HG03159 (cell line): ENCODE measurements around the gene RBP4.

Source experiments
- ATAC-seq: cut with Tn5 transposase; IDR thresholded peaks from one replicate; pipeline ENCODE4 v1.9.1; 2021; ENCODE audit warnings: mild to moderate bottlenecking, moderate library complexity; ENCODE audit not compliant: unreplicated experiment

Gene RBP4

DNA sequence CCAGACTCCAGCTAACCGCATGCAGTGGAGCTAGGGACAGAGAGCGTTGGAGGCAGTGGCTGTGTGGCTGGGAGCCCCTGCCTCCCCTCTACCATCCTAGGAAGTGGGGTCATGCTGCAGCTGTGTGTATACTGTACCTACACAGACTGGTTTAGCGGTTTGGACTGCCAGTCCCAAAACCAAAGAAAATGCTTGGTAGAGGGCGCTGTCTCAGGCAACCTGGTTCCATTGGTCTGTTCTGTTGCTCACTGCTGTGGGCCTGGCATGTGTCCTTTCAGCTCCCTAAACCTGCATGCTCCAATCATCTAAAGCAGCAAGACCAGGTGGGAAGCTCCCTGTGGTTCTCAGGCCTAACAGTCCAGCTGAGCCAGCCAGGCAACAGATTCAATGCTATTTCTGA lies 4.5 kb downstream of the RBP4 start:
- no peak for ATAC-seq

DNA sequence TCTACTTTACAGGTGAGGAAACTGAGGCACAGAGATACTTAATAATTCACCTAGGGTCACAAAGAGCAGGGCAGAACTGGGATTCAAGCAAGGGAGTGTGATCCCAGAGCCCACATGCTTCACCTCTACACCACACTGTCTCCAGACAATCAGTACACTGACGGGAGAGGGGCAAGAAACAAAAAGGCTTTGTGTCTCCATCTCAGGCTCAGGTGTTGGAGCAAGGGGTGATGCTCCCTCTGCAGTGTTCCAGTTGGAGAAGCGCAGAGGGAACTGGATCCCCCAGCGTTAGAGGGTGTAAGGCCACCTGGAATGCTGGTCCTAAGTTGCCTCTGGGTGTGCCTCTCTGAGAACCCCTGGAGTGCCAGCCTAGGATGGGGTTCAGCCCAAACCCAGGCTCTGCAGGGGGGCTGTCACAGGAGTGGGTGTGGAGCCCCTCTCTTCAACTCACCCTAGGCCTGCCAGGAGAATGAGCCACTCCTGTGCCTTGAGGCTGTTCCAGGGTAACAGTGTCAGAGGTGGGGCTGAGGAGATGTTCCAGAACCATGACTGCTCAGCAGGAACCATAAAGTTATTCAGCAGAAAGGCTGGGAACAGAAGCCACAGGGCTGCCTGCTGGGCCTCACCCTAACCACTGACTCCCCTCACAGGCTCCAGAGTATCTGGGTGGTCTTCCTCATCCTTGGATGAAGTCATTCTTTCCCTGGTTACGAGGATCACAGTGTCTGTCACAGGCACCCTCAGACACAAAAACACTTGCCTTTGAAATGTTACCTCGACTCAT lies 5.5 kb downstream of the RBP4 start:
- ATAC-seq = no peak

DNA sequence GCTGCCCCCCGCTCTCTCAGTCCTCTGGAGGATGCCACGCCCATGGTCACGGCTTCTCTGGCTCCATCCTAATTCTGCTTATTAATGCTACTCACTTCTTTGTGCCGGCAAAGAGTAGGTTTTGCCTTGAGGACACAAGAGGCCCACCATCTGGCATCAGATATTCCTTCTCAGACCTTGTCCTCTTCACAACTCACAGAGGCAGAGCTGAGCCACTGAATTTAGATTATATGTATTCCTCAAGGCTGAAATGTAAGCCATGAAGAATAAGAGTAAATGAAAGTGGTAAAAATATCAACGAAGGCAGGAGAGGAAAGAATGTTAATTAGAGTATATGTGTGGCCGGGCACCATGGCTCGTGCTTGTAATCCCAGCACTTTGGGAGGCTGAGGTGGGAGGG lies 6.5 kb downstream of the RBP4 start:
- no peak for ATAC-seq

DNA sequence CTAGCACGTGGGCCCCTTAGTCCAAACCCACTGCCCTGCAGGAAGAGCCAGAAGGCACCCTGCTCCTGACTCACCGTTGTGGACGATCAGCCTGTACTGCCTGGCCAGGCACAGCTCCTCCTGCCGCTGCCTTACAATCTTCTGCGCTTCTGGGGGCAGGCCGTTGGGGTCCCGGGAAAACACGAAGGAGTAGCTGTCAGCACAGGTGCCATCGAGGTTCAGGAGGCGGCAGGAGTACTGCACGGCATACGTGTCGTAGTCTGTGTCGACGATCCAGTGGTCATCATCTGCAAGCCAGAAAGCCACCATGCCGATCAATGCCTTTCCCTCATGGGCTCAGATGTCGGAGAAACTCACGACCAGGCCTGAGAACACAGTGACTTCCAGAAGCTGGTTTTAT lies 7.3 kb downstream of the RBP4 start:
- ATAC-seq = no peak

DNA sequence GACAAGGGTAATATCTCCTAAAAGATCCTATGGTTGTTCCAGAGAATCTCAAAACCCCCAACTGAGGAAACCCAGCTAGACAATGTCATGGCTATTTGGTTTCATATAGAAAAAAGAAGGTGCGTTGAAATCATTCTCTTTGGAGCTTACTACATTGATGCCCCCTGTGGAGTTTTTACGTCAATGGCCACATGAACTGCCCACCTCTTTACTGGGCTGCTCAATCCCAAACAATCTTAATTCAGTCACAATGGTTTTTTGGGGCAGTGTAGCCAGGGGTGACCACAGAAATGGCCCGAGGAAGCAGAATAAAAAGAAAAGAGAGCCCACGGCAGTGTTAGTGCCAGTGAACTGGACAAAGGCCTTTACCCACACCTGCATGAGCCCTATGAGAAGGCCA lies 7.8 kb downstream of the RBP4 start:
- ATAC-seq = no peak

DNA sequence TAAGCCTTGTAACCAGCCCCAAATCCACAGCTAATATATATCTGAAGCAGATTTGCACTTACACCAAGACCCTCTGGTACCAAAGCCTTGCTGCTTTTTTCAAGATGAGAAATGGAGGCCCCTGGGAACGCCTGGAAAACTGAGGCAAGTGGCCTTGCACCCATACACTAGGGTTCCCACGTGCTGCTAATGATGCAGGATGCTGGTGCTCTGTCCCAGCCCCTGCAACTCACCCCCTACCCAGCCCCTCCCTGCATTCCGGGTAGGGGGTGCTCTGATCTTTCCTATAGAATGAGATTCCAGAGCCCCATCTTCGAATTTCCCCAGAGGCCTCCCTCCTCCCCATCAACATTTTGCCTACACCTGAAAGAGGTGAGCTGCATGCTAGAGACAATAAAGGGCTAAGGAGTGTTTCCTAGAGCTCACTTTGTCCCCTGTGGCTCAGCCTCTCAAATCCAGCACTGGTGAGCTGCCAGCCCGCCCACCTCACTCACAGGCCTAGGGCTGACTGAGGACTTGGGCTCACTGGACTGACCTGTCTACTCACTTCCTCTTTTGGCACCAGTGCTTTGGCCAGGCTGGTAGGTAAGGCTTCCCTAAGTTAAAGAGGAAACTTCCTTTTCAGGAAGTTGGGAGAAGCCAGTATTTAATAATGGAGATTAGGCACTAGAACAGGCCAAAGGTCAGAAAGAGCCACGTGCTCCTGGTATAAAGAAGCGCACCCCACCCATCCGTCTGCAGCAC lies 9.8 kb downstream of the RBP4 start:
- ATAC-seq = no peak

DNA sequence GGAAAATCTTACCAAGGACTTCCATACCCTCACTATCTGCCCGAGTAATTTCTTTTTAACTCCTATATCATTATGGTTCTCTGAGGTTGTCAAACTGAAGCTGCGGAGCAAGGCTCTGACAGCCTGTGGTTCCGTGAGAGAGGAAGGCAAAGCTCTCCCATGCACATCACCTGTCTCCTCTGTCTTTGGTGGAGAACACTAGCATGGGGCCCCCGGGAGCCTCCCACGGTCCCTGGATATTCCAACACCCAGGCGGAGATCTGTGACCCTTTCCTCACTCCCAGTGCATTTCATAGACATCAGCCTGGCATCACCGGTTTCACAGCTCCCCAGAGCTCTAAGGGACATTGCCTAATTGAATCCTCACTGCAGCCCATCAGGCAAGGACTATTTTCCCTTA lies 10.4 kb downstream of the RBP4 start:
- no peak for ATAC-seq

DNA sequence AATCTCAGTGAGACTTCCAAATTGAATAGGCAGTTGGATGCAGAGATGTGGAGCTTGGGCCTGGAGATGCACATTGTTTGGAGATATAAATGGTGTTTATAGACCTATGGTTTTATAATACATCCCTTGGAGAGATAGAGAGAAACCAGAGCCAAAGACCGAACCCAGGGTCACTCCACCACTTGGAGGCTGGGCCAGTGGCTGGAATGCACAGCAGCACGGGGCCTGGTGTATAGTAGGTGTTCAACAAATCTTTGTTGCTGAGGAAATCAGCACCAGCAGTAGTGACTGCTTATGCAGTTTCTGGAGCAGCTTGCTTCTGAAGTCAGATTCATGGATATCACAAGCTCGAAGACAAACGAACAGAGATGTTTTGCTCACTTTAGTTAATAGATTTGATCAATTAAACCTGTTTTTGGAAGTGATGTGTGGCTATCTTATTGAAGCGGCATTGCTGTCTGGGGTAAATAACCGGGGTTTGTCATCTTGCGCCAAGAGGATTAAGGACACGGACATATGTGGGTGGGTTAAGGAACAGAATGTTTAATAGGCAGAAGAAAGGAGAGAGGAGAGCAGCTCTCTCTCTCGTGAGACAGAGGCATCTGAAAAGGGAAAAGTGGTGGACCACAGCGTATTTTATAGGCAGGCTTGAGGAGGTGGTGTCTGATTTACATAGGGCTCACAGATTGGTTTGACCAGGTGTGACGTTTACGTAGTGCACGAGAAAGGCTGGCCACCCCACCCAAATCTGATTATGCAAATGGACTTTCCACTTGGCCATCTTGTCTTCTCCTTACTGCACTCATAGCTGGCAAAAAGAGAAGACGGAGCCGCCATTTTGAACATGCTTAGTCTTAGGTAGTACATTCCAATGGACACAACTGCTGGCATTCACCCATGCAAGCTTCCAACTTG lies 11.1 kb downstream of the RBP4 start:
- ATAC-seq = no peak

DNA sequence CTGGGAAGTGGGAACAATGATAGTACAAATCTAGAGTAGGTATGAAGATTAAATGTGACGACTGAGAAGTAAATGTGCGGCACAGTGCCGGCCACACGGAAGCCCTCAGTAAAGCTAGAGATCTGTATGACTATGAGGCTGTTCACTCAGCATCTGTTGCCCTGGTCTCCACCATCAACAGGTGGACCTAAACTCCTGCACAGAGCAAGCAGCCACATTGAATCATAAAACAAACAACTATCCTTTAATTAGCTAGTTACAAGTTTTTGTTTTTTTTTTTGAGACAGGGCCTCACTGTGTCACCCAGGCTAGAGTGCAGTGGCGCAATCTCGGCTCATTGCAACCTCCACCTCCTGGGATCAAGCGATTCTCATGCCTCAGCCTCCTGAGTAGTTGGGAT lies 16.6 kb downstream of the RBP4 start:
- ATAC-seq = no peak

DNA sequence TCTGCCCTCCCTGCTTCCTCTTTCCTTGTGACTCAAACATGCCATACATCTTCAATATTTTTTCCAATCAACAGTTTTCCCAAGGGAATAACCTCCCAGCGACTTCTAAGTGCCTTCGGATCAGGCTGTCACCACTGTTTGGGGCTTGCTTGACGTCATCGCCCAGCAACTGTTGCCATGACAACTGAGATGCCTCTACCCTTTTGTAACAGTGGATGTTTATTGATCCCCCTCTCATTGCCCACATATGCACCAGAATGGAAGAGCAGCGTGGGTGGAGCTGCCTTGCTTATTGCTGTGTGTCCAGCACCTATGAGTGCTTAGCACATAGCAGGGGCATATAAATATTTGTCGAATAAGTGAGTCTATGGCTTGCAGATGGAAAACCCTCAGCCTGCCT lies 20.2 kb downstream of the RBP4 start:
- ATAC-seq = no peak

DNA sequence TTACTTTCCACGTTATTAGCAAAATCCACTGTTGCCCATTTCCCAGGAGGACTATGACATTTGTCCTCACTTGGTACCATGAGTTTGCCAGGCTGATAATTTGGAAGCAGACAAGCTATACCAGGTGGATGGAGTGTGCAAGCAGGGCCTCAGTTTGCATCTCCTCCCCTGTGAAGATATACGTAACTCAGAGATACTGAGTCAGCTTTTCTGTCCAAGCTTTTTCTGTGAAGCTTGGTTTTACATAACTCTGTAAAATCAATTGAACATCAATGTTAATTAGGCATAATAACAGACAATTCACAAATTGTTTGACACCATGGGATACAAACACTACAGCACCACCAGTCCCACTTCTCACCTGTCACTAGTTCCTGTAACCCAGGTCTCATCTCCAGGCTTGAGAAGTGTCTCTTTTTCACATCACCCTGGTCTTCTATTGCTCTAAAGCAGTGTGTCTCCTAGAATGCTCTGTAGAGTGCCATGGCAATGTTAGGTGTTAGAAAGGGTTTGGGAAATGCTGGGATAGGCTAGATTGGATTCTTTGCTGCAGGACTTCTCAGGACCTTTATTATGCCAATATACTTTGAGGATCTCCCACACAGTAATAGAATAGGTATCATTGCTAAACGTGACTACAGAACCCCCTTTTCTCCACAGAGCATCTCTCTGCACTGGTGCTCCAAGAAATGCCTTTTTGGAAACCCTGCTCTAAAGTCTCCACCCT lies 20.9 kb downstream of the RBP4 start:
- no peak for ATAC-seq

DNA sequence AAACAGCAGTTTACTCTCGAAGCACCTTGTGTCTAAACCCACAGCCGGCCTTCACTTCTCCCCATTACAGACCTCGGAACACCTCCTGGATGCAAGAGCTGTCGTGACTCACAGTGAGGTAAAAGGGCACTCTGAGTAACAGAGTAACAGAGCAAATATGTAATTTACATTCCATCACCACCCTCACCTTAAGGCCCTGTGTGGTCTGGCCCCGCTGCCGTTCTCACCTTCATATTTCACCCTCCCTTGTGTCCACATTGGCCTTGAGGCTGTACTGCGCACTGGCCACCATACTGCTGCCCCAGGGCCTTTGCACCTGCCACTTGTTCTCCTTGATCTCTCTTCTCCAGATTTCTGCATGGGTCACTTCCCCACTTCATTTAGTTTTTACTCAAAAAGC lies 21.9 kb downstream of the RBP4 start:
- no peak for ATAC-seq

DNA sequence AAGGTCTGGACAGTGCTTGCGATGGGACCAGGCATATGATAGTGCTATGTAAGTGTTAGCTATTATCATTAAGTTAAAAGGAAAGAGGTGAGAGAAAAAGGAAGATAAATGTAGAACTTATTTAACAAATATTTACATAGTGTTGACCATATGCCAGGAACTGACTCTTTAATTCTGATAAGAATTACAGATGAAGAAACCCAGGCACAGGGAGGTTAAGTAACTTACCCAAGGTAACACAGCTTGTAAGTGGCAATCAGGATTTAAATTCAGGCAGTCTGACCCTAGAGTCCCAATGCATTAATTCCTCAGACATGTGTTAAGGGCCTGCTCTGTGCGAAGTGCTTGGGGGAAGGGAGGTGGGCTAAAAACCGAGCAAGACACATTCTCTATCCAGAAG lies 23.5 kb downstream of the RBP4 start:
- no peak for ATAC-seq

DNA sequence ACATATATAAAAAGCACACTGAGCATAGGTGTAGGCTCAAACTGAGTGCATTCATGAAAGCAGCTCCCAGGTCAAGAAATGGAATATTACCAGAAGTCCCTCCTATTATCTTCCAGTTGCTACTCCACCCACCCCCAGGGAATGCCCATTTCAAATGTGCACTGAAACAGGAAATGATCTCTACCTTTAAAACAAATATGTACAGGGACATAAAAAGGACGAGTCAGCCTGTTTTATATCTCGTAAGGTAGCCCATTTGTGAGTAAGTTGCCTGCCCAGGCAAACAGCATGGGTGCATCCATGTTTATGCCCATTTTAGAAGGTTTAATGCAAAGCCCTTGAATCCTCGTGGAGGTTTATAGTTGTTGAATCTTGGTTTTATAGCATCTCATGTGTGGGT lies 24.1 kb downstream of the RBP4 start:
- ATAC-seq = no peak

DNA sequence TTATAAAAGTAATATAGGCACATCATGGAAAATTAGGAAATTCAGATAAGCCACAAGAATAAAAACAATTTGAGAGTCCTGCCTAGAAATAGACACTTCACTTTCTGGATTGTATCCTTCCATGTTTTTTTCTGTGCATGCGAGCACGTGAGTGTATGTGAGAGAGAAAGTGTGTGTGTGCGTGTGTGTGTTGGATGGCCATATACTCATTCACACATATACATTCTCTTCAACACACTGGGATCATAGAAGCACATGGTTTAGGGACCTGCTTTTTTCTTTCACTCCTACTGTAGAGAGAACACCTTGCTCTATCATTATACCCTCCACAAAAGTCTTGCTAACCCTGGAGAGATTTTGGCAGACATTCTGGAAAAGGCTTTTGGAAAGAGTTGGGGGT lies 27.1 kb downstream of the RBP4 start:
- ATAC-seq = no peak

DNA sequence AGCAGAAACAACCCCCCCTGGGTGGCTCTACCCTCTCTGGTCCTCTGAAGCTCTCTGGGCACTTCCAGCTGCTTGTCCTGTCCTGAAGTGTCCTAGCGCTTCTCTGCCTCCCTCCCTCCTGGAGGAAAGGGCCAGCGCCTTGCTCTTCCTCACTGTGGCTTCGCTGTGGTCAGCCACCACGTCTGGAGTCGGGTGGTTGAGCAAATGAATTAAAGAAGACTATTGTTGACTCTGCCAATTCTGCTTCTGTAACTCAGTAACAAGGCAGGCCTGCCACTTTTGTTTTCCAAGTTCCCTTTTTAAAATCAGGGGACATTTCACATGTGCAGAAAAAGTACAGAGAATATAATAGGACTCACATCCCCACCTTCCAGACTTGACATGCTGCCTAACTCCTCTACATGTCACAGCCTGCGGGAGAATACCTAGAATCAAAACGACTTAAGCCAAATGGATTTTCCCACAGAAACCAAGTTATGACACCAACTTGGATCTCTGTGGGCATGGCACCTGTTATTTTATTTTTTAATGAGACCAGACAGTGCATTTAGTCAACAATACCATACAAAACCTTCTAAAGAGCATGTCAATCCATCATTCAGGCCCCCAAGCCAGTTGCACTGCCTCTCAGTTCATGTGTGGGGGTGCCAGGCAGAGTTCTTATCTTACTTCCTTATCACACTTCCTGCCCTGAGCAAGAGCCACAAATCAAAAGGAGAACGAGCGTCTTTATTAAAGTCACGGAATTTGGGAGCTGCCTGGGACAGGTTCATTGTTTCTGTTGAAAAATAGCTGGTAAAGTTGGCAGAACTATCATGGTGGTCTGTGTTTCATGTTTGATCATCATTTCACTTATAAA lies 27.8 kb downstream of the RBP4 start:
- no peak for ATAC-seq

DNA sequence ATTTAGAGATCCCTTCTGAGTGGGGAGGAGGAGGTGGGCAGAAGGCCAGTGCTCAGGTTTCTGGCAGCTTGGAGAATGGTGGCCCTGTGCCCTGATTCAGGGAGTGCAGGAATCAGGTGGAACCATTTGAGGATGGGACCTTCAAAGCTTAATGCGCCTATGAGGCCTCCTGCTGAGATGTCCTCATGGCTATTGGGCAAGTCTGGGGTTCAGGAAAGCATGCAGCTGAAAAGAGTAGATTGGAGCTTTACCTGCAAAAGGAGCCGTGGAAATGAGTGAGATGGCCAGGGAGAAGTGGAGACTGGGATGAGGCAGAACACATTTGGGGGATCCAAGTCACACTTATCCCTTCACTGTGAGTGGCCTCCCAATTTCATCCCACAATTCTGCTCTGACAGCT lies 28.4 kb downstream of the RBP4 start:
- no peak for ATAC-seq

DNA sequence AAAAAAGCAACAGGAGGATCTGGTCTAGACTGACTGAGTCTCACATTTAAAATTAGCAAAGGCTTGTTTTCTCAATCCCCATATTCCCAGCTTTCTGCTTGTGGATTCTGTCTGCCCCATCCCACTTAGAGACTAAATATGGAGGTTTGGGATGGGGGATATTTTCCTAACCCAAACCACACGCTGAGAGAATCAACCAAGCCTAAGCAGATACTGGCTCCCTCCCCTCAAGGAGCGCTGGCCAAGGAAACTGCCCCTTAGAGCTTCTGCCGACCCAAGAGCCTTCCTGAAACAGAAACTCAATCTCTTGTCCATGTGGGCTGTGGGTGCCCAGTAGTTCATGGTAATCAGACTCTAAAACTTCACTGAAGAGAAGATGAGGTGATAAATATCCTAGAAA lies 30.7 kb downstream of the RBP4 start:
- no peak for ATAC-seq

DNA sequence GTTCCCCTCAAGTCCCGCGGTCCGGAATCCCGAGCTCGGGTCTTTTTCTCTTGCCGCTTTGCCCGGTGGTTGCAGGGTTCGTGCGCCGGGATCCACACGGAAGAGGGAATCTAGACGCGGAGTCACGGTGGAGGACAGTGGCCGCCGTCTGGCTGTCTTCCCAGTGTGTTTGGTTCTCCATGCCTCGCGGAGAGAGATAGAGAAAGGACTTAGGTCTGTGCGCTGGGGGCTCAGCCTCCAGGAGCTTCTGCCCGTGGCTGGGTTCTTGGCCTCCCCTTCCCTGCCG lies 33.0 kb downstream of the RBP4 start:
- no peak for ATAC-seq
